Amniotic stem cell (primary cell): ENCODE measurements around the gene SLIT1.

ENCODE experiments used
- DNase-seq: peaks from one replicate; lab custom pipeline; 2025; lab: John Stamatoyannopoulos, UW

The SLIT1 gene

DNA sequence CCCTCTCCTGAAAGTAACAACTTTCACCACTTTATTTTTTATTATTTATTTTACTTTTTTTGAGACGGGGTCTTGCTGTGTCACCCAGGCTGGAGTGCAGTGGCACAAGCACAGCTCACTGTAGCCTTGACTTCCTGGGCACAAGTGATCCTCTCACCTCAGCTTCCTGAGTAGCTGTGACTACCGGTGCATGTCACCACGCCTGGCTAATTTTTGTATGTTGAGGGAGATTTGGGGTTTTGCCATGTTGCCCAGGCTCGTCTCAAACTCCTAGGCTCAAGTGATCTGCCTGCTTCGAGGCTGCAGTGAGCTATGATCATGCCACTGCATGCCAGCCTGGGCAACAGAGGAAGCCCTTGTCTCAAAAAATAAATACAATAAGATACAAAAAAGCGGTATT is 14.9 kb upstream of the SLIT1 start:
- DNase-seq = no peak

DNA sequence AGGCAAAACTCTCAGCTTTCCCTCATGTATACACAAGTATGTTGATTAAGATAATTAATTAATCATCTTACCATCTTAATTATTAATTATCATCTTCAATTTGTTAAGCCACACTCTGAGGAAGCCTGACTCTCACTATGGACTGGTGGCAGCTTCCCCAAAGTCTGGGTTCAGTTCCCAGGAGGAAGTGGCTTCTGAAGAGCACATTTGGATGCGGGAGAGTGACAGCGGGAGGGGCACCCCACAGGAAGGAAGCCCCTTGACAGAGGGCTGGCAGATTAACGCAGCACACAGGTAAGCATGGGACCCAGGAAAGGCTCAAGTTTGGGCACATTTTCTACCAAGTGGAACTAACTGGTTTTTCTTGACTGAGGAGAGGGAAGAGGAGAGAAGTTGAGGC is 13.4 kb upstream of the SLIT1 start:
- no peak for DNase-seq

DNA sequence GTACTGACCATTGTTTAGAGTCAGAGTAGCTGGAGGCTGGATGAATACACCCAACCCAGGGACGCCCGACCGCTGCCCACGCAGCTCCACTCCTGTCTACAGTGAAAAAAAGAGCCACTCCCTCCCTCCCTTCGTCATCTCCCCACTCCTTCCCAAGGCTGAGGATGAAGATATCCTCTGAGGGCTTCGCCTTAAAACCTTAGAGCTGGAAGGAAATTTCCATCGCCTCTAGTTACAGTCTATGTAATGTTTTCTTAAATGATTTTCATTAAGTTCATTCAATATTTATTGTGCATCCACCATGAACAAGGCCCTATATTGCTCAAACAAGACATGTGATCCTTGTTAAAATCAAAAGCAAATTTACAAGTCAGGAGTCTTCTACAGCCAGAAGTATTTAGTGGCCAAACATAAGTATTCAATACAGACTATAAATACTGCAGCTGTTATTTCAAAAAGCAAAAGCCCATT is 11.3 kb upstream of the SLIT1 start:
- no peak for DNase-seq

DNA sequence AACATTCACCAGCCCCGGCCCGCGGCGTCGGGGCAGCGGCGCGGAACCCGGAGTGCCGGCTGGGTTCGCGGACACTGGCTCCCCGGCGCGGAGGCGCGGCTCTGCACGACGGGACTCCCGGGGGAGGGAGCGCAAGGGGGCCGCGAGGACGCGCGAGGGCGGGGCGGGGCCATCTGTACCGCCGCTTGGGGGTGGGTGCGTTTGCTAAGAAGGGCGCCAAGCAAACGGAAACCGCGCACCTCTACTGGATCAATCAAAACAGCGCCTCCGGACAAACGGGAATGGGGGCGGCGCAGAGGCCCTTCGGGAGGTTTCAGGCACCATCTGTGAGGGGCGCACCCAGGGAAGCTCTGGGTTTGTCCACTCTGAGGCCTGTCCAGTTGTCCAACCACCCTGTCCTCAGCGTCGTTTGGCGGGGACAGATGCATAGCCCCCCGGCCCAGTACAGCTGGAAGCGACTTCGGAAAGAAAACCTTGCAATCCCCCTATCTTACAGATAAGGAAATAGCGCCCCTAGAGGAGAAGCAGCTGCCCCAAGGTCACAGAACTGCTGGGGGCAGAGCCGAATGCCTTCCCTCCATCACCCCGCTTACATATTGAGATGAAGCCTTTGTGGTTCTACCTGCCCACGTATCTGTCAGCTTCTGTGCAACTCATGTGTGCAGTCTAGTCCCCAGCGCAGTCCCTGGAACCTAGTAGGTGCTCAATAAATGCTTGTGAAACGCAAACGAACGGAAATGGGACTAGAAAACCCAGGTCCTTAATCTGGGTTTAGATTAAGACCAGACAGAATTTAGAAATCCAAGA is 10.7 kb upstream of the SLIT1 start:
- DNase-seq = peak; percentile 5

DNA sequence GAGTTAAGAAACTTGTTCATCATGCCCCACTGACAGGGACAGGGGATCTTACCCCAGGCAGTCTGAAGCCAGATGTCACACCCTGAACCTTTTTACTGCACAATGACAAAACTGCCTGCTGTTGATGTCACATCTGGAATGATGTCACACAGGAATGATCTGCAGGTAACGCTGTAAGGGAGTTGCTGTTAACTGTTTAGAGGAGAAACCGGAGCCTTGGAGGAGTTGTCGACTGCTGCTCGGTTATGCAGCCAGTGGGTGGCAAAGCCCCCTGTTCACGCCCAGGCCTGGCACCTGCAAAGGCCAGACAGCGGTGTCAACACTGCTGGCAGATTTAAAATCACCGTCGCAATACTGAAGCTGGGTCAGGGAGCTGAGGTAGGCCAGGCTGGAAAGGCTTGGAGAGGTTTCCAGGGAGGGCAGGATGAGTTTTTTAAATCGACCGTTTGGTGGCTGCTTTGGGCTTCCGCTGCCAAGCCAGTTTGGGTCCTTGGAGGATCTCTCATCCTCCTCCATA is 10.0 kb upstream of the SLIT1 start:
- no peak for DNase-seq

DNA sequence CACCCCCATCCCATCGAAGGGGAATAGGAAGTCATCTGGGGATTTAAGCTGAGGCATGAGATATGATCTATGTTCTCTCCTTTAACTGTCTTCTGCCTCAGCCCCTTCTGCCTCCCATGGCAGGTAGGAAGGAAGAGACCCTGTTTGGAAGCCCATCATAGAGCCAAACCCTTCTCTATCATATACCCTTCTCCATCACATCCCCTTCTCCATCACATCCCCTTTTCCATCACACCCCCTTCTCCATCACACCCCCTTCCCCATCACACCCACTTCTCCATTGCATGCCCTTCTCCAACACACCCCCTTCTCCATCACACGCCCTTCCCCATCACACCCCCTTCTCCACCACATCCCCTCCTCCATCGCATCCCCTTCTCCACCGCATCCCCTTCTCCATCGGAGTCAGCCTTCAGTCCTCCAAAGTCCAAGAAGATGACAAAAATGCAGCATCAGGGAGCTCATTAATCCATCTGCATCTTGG is 7.2 kb upstream of the SLIT1 start:
- DNase-seq = no peak

DNA sequence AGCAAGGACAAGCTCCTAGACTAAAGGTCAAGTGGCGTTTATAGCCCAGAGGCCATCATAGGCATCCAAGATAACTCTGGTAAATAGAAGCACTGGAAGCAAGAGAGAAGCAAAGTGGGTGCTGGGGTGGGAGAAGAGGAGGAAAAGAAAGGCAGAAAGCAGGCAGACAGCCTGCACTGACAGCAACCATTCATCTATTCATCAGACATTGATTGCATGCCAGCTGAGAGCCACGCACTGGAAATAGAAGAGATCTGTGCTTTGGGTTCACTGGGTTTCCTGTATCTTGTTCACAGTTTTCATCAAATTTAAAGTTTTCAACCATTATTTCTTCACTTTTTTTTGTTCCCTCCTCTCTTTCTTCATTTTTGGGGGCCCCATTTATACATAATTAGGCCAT is 4.7 kb upstream of the SLIT1 start:
- DNase-seq = no peak

DNA sequence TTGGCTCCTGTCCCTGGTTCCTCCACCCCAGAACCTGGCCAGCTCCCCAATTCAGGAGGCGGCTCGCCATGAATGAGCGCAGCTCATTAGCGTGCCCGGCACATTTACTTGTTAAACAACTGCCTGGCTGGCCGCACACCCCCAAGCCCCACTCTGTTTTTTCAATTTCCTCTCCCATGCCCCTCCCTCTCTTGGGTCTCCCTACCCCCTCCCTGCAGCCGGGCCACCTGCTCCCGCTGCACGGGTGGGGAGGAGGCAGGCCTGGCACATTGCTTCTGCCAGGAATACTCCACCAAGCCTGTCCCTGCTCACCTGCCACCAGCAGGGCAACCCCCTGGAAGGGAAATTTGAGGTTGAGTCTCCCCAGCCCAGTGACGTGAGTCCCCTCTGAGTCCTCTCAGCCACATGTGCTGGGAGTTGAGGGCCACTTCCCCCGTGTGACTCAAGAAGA is 2.5 kb upstream of the SLIT1 start:
- DNase-seq = no peak

DNA sequence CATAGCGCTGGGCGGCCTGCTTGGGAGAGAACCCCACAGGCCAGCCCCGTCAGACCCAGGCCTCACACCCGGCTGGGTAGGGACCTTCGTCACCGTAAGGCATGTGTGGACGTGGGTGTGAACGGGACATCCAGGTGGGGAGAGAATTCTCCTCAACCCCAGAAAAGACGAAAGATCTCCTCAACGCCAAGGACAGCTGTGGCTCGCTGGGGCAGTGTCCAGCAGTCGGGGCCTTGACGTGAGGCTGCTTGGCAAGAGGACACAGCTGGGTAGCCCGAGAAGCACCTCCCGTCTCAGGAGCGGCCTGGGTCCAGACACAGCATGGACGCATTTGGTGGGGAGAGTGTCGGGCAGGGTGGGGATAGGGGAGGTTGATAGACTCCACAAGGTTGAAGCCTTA is 1.2 kb upstream of the SLIT1 start:
- DNase-seq = no peak

DNA sequence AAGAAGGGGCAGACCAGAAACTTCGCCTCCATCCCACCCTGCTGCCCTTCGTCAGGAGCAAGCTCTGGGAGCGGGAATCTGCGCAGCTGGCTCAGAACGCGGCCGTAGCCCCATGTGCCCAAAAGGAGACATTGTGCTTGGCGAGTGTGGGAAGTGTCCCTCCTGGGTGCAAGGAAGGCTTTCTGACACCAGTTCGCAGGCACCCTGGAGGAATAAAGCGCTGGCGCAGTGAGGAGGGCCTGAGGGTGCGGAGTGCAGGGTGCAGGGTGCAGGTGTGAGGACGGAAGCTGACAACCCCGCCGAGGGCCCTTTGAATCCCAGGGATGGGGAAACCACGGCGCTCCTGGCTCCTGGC is 811 bp downstream of the SLIT1 start:
- DNase-seq = no peak

DNA sequence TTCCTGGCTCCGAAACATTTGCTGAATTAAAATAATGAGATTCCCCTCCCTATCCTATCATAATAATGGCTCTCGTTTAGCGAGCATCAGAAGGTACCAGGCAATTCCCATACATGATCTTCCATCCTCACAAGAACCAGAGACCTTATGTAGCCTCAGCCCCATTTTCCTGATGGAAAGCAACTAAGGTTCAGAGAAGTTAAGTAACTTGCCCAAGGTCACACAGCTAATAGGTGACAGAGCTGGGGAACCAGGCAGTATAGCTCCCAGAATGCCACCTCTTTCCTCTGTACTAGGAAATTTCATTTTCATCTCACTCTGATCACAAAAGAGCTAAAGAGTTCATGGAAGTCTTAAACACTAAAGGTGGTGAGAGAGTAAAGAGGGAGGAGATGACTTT is 2.4 kb downstream of the SLIT1 start:
- no peak for DNase-seq

DNA sequence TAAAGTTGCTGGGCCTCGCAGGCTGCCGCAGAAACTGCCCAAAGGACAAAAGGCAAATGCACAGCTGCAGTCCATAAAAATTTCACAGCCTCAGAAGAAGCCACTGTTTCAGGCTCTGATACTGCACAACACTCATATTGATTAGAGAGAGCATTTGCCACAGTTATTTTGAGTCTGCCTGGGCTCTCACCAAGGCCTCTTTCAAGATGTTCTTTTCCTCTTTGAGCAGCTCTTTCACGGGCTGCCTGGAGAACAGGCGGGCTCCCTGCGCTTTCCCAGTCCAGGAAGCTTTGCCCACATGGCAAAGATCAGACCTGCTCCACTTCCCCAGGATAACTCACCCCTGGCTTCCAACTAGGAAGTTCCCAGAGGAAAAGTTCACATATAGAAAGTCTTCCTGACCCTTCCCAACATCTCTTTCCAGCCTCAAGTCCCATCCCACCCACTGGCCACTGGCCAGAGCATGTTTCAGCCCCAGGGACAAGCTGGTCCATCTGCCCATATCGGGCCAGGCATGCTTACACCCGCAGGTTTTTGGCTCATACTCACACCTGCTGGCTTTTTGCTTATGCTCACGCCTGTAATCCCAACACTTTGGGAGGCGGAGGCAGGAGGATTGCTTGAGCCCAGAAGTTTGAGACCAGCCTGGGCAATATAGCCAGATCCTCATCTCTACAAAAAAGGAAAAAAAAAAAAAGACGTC is 3.3 kb downstream of the SLIT1 start:
- DNase-seq = no peak

DNA sequence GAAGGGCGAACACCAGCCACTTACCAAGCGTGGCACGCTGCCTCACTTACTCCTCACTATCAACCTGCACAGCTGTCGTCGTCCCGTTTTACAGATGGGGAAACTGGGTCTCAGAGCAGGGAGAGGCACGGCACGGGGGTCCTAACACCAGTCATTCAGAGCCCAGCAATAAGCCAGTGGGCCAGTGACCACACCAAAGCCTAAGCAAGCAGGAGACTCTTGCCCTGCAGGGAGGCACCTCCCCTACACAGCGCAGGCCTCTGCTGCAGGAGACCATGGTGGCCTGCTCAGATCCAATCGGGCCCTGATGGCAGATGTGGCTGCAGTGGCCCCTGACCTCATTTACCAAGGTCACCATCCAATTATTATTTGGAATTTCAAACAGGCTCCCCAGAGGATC is 4.8 kb downstream of the SLIT1 start:
- DNase-seq = no peak

DNA sequence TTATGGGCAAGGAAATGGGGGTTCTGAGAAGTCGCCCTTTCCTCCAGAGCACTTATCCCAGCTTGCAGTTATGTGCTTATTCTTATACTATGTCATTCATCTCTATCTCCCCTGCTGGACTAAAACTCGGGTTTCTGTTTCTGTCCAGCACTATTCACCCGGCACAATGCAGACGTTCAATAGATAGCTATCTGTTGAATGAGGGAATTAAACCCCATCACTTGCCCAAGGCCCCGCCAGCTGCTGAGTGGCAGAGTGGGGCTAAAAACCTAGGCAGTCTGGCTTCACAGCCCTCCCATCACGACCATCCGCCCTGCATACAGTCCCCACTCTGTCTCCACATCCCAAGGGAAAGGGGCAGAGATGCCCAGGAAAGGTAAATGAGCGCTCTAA is 5.4 kb downstream of the SLIT1 start:
- no peak for DNase-seq

DNA sequence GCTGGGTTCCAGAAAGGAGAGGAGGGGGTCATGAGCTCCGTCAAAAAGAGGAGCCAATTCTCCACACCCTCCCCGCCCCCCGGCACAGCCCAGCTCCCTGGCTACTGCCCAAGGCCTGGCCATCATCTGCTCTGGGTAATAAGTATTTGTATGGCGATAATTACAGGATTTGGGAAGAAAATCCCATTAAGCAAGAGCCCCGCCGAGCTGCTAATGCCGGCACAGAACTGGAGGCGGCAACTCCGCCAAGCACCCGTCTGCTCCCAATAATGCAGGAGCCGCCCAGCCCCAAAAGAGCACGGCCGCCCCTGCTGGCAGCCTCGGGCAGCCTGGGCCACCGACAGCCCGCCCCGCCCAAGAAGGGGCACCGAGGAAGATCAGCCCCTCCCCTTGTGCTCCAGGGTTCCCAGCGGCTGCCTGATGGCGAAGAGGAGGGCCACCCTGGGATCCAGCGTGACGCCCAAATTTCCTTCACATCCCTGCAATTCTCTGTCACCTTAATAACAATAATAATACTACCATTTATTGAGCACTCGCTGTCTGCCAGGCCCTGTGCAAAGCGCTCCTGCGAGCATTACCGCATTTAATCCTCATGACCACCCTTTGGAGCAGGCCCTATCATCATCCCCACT is 5.9 kb downstream of the SLIT1 start:
- DNase-seq = no peak

DNA sequence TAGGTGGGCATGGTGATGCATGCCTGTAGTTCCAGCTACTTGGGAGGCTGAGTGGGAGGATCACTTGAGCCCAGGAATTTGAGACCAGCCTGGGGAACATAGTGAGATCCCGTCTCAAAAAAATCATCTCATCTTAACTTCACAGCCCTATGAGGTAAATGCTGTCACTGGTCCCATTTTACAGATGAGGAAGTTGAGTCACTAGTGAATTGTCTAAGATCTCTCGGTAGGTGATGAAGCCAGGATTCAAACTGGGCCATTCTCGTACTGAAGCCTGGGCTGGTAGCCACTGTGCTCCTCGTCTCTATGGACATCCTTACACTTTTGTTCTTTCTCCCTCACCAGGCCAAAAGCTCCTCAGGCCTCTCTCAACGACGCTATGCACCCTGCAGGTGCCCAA is 6.4 kb downstream of the SLIT1 start:
- DNase-seq = no peak

DNA sequence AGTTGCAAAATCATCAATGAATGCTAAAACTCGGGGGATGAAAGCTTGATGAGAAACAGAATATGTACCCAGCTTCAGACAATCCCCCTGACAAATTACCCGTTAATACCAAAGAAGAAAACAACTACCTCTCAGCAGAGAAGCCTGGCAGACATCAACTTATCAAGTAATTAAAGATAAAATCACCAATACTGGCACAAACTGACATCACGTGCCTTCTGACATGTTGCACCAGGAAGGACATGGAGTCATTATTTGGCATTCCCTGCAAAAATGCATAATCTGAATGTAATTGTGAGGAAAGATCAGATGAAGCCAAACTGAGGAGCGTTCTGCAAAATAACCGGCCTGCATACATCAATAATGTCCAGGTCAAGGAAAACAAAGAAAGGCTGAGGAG is 7.7 kb downstream of the SLIT1 start:
- no peak for DNase-seq

DNA sequence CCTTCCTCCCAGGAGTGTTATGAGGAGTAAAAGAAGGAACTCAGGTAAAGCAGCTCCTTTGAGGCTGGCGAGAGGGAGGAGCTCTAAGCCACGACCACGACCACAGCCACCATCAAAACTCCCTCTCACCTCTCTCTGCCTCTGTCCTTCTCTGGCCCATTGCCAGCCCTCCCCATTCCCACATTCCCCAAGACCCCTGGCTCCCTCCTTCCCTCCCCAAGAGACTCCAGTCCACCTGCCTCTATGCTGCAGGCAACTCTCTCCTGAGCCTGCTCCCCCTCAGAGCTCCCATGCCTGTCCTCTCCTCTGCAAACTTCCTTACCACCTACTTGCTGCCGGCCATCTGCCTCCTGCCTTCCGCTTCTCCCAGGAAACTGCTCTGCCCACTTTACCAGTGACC is 9.5 kb downstream of the SLIT1 start:
- DNase-seq = no peak

DNA sequence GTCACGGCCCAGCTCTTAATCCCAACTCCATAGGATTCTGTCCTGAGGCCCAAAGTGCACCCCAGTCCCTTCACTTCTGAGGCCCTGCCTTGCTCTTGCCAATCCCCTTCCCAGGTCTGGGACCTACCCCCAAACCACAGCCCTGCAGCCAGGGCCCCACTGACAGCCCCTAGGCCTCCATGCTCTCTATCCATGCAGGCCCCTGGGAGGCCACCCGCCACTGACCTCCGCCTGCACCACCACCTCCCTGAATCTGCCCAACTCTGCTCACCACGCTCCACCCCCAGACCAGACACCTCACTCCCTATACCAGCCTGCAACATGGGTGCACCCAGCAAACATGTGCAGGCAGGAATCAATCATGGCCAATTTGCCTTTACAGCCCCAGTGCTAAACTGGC is 10.2 kb downstream of the SLIT1 start:
- no peak for DNase-seq

DNA sequence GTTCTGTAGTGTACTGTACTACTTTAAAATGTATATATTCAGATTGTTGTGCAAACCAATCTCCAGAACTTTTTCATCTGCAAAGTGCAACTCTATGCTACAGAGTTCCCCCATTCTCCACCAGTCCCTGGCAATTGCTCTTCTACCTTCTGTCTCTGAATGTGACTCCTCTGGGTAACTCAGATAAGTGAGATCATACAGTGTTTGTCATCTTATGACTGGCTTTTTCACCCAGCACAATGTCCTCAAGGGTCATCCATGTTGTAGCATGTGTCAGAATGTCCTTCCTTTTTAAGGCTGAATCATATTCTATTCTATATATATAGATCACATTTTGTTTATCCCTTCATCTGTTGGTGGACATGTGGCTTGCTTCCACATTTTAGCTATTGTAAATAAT is 10.8 kb downstream of the SLIT1 start:
- DNase-seq = no peak

DNA sequence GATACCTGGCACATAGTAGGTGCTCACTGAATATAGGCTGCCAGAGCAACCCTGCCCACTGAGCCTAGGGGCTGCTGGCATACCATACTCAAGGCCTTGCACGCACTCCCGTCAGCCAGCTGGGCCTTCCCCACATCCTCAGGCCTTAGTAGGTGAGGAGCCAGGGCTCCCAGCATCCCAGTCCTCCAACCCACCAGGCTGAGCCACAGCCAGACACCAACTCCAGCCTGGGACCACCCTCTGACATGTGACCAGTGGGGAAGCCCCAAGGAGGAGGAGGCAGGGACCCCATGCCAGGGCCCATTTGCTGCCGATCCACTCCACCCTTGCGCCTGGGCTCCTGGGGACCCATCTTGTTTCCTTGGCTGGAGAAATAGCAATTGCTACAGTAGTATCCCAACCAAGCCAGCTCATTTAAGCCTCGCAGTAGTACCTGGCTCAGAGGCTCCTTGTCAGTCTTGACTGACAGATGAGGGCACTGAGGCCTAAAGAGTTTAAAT is 11.4 kb downstream of the SLIT1 start:
- no peak for DNase-seq

DNA sequence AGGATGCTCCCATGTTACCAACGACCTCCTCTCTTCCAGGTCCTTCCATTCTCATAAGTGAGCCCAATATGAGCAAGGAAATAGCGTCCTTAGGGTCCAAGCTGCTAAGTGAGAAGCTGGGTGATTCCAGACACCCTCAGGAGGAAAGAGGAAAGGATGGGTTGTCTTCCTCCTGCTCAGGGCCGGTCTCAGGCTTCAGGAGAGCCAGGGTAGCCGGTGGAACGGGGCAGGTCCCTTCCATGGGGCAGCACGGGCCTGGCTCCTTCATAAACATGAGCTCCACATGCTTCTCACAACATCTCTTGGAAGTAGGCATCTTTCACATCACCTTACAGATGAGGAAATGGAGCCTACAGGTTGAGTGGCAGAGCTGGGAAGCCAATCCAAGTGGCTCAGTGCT is 12.7 kb downstream of the SLIT1 start:
- DNase-seq = no peak

DNA sequence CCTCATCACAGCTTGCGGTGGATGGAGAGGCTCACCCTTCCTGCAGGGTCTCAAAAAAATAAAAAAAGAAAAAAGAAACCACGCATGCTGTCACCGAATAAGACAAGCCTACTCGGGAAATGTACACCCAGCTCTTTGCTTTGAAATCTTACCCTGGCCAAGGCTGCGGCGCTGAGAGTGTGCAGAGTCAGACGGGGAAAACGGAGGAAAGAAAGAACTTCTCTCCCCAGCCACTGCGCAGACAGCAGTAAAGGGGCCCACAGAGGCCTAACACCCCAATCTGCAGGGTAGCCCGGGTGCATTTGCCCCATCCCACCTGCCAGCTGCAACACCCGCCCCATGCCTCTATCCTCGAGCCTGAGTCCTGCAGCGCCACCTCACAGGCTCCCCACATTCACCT is 14.8 kb downstream of the SLIT1 start:
- DNase-seq = no peak
